Adipocyte (in vitro differentiated cells): ENCODE results near the gene C1orf115.
"Not testable (repeated sequence)": the region's sequence is repeated elsewhere in the genome, so short reads cannot be mapped to it uniquely, and the experiment has no call there.

Source experiments
- DNase-seq: peaks from one replicate; pipeline ENCODE4 v3.0.0-alpha.2; 2015; ENCODE audit warnings: low read depth
- H3K27me3 ChIP-seq: replicated peaks from 2 replicates; pipeline ENCODE4 v1.7.0; 2013; ENCODE audit warnings: mild to moderate bottlenecking, low read length, moderate library complexity; ENCODE audit not compliant: control insufficient read depth, insufficient read depth
- H3K36me3 ChIP-seq: 2 replicates; pipeline ENCODE4 v1.7.0; 2013; ENCODE audit warnings: low read length, mild to moderate bottlenecking, moderate library complexity; ENCODE audit not compliant: control insufficient read depth, insufficient read depth, severe bottlenecking
- H3K4me1 ChIP-seq: 2 replicates; pipeline ENCODE4 v1.7.0; 2013; ENCODE audit warnings: mild to moderate bottlenecking, low read length, moderate library complexity; ENCODE audit not compliant: control insufficient read depth, insufficient read depth
- H3K4me3 ChIP-seq: 2 replicates; pipeline ENCODE4 v1.7.0; 2013; ENCODE audit warnings: mild to moderate bottlenecking, low read length, moderate library complexity
- H3K9ac ChIP-seq: 2 replicates; pipeline ENCODE4 v1.7.0; 2013; ENCODE audit warnings: mild to moderate bottlenecking, low read length, moderate library complexity
- H3K9me3 ChIP-seq: 2 replicates; pipeline ENCODE4 v1.7.0; 2013; ENCODE audit warnings: mild to moderate bottlenecking, low read length, moderate library complexity; ENCODE audit not compliant: control insufficient read depth

C1orf115 gene

DNA sequence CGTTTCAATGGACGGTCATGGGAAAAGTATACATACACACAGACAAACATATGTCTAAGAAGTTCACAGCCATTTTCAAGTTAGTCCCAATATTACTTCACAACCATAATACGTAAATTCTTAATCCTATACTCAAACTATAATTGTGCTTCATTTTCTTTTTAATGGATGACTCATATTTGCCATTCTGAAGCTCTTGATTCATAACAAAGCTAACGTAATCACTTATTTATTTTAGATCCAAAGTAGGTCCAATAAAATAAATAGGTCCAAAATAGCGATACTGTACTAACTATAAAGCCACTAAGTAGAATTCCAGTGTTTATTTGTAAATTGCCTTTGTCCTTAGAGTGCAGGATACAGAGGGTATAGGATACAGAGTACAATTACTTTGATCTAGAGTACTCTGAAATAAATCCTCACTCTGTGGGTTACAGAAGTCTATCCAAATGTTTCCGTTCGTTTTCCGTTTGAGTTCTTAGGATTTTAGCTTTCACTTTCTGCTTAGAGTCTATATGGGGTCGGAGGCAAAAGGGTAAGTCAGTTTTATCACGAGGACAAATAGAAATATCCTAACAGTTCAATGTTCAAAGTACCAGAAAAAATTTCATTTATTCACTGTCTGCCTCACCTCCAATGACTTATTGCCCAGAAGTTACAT, 8.8 kb upstream of the C1orf115 start:
- Histone ChIP-seq H3K4me3 (peak overlapping the region; percentile 61), H3K4me1 (peaks cover 3% of the 10 kb centered on the region), H3K9ac (peak overlapping the region; percentile 46), H3K27me3 (no peaks in the 10 kb centered on the region), H3K9me3 (peaks cover 2% of the 10 kb centered on the region), H3K36me3 (no peaks in the 10 kb centered on the region)
- peak; percentile 43 for DNase-seq

DNA sequence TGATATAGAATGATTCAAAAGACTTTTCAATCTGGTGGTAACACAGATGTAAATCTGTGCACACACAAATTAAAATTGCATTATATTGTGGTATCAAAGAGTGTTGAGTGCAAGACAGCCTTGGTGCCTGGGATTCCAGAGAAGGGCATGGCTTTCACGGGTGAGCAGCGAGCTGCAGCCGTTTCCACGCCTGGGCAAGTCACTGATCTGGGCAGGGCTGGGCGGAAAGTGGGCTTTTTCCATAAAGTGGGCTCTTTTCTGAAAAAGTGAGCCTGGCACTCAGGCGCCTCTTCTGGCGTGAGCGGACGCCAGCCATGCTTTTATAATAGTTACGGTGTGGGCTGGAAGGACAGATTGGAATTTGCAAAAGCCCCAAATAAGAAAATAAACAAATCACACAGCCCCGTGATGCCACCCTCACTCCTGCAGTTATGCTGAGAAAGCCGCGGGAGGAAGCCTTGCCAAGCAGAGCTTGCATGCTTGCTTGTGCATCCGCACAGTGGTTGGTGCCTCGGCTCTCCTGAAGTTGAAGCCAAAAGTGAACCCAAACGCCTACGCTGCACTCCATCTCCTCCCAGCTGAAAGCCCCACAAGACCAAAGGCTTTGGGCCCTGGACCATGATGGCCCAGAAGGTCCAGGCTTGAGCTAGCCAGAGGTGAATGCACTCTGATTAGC, 7.1 kb upstream of the C1orf115 start:
- Histone ChIP-seq H3K4me1 (peaks cover 3% of the 10 kb centered on the region), H3K27me3 (no peaks in the 10 kb centered on the region), H3K4me3 (no peak overlapping the region), H3K36me3 (no peaks in the 10 kb centered on the region), H3K9me3 (no peaks in the 10 kb centered on the region), H3K9ac (no peak overlapping the region)
- no peak for DNase-seq

DNA sequence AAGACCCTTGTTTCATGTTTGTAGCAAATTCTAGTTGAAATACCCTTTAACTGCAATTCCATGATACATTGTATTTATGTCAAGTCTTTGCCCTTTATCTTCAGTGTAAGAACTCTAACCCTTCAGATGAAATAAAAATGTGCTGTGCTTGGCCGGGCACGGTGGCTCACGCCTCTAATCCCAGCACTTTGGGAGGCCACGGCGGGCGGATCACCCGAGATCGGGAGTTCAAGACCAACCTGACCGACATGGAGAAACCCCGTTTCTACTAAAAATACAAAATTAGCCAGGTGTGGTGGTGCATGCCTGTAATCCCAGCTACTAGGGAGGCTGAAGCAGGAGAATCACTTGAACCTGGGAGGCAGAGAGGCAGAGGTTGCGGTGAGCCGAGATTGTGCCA, 6.4 kb upstream of the C1orf115 start:
- not testable (repeated sequence) for H3K36me3 ChIP-seq, H3K9ac ChIP-seq, H3K27me3 ChIP-seq, H3K9me3 ChIP-seq, H3K4me1 ChIP-seq, DNase-seq, H3K4me3 ChIP-seq

DNA sequence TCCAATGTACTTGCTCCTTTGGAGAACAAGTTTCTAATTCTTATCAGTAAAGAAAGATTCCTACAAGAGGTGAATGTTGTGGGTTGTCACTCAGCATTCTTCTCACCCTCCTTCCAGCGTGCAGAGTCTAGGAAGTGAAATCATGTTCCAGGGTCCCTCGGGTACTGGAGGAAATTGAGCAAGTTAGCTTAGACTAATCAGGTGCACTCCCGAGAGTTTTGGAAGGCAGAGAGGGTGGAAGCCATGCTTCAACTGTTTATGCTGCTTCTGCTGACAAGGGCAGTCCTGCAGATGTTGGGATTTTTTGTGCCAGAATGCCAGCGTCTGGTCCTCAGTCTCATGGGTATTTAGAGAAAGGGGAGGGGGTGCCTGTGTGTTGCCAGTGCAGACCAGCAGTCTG, 5.3 kb upstream of the C1orf115 start:
- Histone ChIP-seq H3K4me3 (no peak overlapping the region), H3K27me3 (peaks cover 5% of the 10 kb centered on the region), H3K4me1 (peaks cover 7% of the 10 kb centered on the region), H3K9ac (no peak overlapping the region), H3K9me3 (no peaks in the 10 kb centered on the region), H3K36me3 (no peaks in the 10 kb centered on the region)
- DNase-seq, result no peak

DNA sequence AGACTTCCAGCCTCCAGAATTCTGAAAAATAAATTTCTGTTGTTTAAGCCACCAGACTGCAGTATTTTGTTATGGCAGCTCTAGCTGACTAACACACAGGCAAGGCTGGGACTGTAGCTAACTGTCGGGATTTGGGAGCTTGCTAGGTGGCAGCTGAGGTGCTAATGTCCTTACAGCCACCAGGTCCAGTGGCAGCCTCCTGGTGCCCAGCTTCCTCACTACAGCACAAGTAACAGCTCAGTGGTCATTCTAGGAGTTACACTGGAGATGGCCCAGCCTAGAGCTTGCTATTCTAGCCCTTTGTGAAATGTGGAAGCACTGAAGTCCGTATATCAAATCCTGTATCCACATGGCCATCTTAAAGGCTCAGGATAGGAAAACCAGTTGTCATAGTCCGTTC, 4.3 kb upstream of the C1orf115 start:
- H3K9me3 ChIP-seq, result no peaks in the 10 kb centered on the region
- no peaks in the 10 kb centered on the region for H3K36me3 ChIP-seq
- peaks cover 13% of the 10 kb centered on the region for H3K27me3 ChIP-seq
- H3K4me1 ChIP-seq, result peaks cover 8% of the 10 kb centered on the region
- no peak overlapping the region for H3K4me3 ChIP-seq
- no peak overlapping the region for H3K9ac ChIP-seq
- DNase-seq, result no peak

DNA sequence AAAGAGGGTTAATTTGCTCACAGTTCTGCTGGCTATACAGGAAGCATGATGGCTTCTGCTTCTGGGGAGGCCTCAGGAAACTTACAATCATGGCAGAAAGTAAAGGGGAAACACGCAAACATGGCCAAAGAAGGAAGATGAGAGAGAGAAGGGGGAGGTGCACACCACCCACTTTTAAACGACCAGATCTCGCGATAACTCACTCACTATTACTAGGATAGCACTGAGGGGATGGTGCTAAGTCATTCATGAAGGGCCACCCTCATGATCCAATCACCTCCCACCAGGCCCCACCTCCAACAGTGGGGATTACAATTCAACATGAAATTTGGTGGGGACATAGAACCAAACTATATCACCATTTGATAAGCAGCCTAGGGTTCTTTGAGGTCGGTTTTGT, 2.4 kb upstream of the C1orf115 start:
- Histone ChIP-seq H3K36me3 (no peaks in the 10 kb centered on the region), H3K27me3 (peaks cover 32% of the 10 kb centered on the region), H3K9ac (no peak overlapping the region), H3K4me1 (peaks cover 6% of the 10 kb centered on the region), H3K9me3 (no peaks in the 10 kb centered on the region), H3K4me3 (no peak overlapping the region)
- no peak for DNase-seq

DNA sequence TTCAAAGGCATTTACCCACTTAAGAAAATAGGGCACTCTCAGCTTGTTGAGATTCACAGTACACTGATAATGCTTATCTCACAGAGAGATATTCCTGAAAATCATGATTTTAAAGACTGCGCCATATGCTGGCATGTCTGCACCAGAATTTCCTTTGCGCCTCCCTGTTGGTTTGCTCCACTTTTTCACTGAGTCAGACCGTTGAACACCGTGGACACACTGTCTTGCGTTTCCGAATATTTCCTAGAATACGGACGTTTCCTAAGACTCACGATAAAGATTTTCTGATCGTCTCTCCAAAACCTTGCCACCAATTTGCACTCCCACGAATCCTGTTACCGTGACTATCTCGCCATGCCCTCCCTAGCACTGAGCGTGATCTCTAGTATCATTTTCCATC, 497 bp upstream of the C1orf115 start:
- H3K4me3 ChIP-seq, result peak overlapping the region; percentile 80
- H3K9ac ChIP-seq, result no peak overlapping the region
- H3K36me3 ChIP-seq, result no peaks in the 10 kb centered on the region
- no peaks in the 10 kb centered on the region for H3K9me3 ChIP-seq
- H3K4me1 ChIP-seq, result peaks cover 6% of the 10 kb centered on the region
- H3K27me3 ChIP-seq, result peaks cover 32% of the 10 kb centered on the region
- no peak for DNase-seq

DNA sequence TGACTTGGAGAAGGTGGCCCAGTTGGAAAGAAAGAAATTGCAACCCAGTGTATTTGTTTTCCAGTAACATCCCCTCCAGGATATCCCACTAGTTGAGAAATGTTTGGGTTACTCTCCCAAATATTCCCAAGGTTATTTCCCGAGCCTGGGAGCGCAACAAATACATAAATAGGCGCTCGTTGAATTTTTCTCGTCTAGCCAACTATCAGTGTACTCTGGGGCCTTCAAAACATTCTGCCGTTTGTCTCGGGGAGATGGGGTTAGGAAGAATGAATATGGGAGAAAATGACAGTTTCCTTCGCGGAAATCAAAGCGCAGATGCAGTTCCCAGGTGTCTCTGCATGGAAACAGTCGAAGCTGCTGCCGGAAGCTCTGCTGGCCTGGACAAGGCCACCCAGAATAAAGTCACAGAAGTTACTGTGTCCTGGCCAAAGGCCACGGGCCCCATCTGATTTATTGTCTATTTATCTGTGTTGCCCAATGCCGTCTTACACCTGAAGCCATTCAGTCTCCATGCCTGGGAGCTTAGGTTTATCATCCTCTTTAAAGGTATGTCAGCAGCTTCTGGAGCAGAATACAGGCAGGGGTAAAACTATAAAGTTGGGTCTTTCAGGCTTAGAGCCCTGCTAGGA, 1.0 kb downstream of the C1orf115 start:
- no peaks in the 10 kb centered on the region for H3K36me3 ChIP-seq
- no peak for DNase-seq
- no peak overlapping the region for H3K9ac ChIP-seq
- no peaks in the 10 kb centered on the region for H3K9me3 ChIP-seq
- H3K27me3 ChIP-seq, result peaks cover 32% of the 10 kb centered on the region
- H3K4me3 ChIP-seq, result peak overlapping the region; percentile 80
- H3K4me1 ChIP-seq, result peaks cover 6% of the 10 kb centered on the region

DNA sequence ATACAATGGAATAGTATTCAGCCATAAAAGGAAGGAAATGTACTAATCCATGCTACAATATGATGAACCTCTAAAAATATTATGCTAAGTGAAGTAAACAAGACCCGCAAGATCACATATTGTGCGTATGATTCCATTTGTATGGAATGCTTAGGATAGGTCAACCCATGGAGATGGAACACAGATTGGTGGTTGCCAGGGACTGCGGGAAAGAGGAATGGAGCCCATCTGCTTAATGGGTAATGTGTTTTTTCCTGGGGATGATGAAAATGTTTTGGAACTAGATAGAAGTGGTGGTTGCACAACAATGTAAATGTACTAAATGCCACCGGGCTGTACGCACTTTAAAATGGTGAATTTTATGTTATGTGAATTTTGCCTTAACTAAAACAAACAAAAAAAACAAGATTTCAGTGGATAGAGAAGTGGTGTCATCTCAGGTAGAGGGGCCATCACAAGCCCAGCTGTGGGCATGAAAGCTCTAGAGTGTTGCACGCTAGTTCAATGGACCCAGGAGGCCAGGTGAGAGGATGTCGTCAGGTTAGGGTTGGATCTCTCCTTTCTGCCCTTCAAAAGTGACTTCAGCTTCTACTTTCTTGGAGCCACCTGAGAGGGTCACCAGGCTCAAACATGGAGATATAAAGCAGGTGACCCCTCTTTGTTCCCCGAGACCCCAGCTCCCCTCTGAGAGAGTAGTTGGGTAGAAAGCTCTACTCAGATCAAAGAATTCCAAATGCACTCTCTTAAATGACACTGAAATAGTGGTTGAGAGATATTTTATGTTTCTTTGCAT, 2.5 kb downstream of the C1orf115 start:
- Histone ChIP-seq H3K9ac (no peak overlapping the region), H3K36me3 (no peaks in the 10 kb centered on the region), H3K9me3 (no peaks in the 10 kb centered on the region), H3K27me3 (peaks cover 32% of the 10 kb centered on the region), H3K4me1 (peaks cover 6% of the 10 kb centered on the region), H3K4me3 (no peak overlapping the region)
- no peak for DNase-seq

DNA sequence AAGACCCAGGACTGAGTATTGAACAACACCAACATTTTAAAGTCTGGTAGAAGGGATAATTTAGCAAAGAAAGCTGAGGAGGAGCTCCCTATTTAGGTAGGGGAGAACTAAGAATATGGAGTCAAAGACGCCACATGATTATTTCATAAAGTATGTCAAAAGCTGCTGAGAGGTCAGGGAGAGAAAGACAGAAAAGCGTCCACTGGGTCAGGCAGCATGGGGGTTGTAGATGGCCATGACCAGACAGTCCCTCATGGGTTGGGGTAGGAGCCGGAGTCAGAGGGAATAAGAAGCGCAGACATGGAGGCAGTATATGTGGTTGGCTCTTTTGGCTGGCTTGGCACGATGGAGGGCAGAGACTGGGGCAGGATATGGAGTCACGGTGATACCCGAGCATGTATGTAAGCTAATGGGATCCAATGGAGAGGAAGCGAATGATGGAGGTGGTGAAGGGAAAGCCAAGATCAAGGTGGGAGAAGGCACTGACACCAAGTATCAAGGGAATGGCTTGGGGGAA, 4.8 kb downstream of the C1orf115 start:
- Histone ChIP-seq H3K9me3 (no peaks in the 10 kb centered on the region), H3K9ac (no peak overlapping the region), H3K4me1 (peaks cover 4% of the 10 kb centered on the region), H3K4me3 (no peak overlapping the region), H3K36me3 (no peaks in the 10 kb centered on the region), H3K27me3 (peaks cover 31% of the 10 kb centered on the region)
- no peak for DNase-seq

DNA sequence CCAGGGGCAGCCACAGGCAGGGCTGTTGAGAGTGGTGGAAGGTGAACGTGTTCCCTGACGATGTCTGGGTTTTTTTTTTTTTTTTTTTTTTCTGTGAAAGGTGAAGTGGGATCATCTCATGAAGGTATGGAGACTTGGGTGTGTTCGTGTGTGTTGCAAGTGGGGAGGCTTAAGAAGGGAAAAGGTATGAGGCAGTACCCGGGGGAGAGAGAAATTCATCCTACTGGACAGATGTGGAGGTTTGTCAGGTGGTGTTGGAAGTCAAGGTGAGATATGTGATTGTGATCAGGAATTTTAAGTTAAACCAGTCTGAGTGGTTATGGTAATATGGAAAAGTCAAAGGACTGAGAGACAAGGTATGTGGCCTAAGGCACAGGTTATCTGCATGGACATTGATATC, 5.3 kb downstream of the C1orf115 start:
- H3K9me3 ChIP-seq, result no peaks in the 10 kb centered on the region
- peaks cover 28% of the 10 kb centered on the region for H3K27me3 ChIP-seq
- H3K4me1 ChIP-seq, result peaks cover 7% of the 10 kb centered on the region
- no peaks in the 10 kb centered on the region for H3K36me3 ChIP-seq
- no peak for DNase-seq
- H3K9ac ChIP-seq, result no peak overlapping the region
- no peak overlapping the region for H3K4me3 ChIP-seq
